ENCODE results near the gene LMAN1L.

GRCh38 chr15:74780523-74781430 lies 31.9 kb upstream of the LMAN1L start:
- TF ChIP-seq POLR2A (IDR thresholded peaks at IDR 0.05) (no peak), CTCF (IDR thresholded peaks at IDR 0.05) (no peak)
